ENCODE data around the gene ITGB3. TPM values are rescaled to one million over a fixed set of nuclear protein-coding genes. Genes with fewer than 3 reads are reported as not detected.

The ITGB3 gene
- total RNA-seq, 1 experiment from 2014 or later, result not detected

GRCh38 chr17:47218896-47219430, 34.7 kb upstream of the ITGB3 start (continued):
- TF ChIP-seq CTCF (IDR thresholded peaks at IDR 0.05 in 2 of 3, conservative IDR thresholded peaks at IDR 0.05 in 1 of 3; ENCODE audit: borderline replicate concordance in 1 of 3, insufficient read depth in 1 of 3, low read depth in 2 of 3, low read length in 2 of 3), result no peak

- TF ChIP-seq POLR2A (IDR thresholded peaks at IDR 0.05; ENCODE audit: borderline replicate concordance, extremely low read depth, insufficient read depth, insufficient read length), result no peak
- Histone ChIP-seq H3K27me3 (ENCODE audit: insufficient read depth, low read length) (no peaks in the 10 kb centered on the region), H3K36me3 (ENCODE audit: control insufficient read depth in 1 of 2, insufficient read depth in 2 of 2, low read length in 2 of 2) (no peaks in the 10 kb centered on the region), H2AFZ (ENCODE audit: low read depth, low read length, poor library complexity, severe bottlenecking) (no peak overlapping the region), H3K27ac (ENCODE audit: low read depth, low read length) (no peak overlapping the region), H3K4me2 (ENCODE audit: low read length) (no peak overlapping the region), H3K9ac (ENCODE audit: low read length) (no peak overlapping the region), H4K20me1 (ENCODE audit: insufficient read depth) (no peaks in the 10 kb centered on the region), H3K79me2 (ENCODE audit: insufficient read depth, low read length) (no peaks in the 10 kb centered on the region), H3K4me1 (ENCODE audit: control insufficient read depth in 1 of 2, insufficient read depth in 2 of 2, low read length in 2 of 2) (peaks cover 0 to under 1% of the 10 kb centered on the region in 2 experiments; a peak in 1 of 4 replicates), H3K9me3 (ENCODE audit: control insufficient read depth in 1 of 2, insufficient read depth in 1 of 2, low read depth in 1 of 2, low read length in 2 of 2) (no peaks in the 10 kb centered on the region; a peak in 1 of 4 replicates), H3K9me2 (ENCODE audit: insufficient read depth) (no peaks in the 10 kb centered on the region), H3K4me3 (replicated peaks in 1 of 2; ENCODE audit: low read depth in 1 of 2, low read length in 2 of 2) (no peak overlapping the region)
- no TSS peak for BruUV-seq (replicated peaks)
- ChIA-PET POLR2A (no interaction called here), CTCF (interaction anchor here (0.8 kb wide), 1 partner anchor 9 kb away, joined by 3 read pairs; no protein-coding TSS in a partner anchor), RAD21 (ENCODE audit: low non-redundant PET in 1 of 2, low total read pairs in 2 of 2, uncharacterized antibody in 2 of 2, unreplicated experiment in 2 of 2) (no interaction called here)
- ATAC-seq, result no peak
- no peak for DNase-seq (ENCODE audit: low read depth, low spot score)
- intact Hi-C loops (cut with micrococcal nuclease), result no loop called here
Observed at GRCh38 chr17:47219621-47220475, 33.8 kb upstream of the ITGB3 start.

Measured in HCT116 (cell line).